Muscle of arm (tissue), 12 donors: Measurements from ENCODE around the gene NOL7. TPM values are rescaled to one million over a fixed set of nuclear protein-coding genes. Genes with fewer than 3 reads are reported as not detected.

Source experiments
- DNase-seq: peaks from one replicate; pipeline ENCODE4 v3.0.0-alpha.2; 2013
- polyA plus RNA-seq, 12 donors: library from polyadenylated mRNA; unstranded; fragments of 120-200 nt; gene quantifications; one replicate each; pipeline ENCODE4 v1.2.1, GENCODE V29; 2013; ENCODE audit not compliant: insufficient read length in 12 of 12

The NOL7 gene
- polyA plus RNA-seq, 12 donors, result 63.1 to 101 (median 67.0) TPM; not detected in 1

GRCh38 chr6:13590574-13591153, 24.5 kb upstream of the NOL7 start:
- no peak for DNase-seq

- no peak for DNase-seq
These were observed 23.8 kb upstream of the NOL7 start for GRCh38 chr6:13591205-13591921.

- no peak for DNase-seq
These were observed 22.0 kb upstream of the NOL7 start for GRCh38 chr6:13593103-13593502.

GRCh38 chr6:13593720-13594119, 21.4 kb upstream of the NOL7 start:
- no peak for DNase-seq

GRCh38 chr6:13597073-13597472, 18.1 kb upstream of the NOL7 start:
- no peak for DNase-seq

- DNase-seq, result no peak
These were observed 15.1 kb upstream of the NOL7 start for GRCh38 chr6:13600036-13600435.

- no peak for DNase-seq
These were observed 11.0 kb upstream of the NOL7 start for GRCh38 chr6:13604135-13604534.

GRCh38 chr6:13604546-13605416, 10.4 kb upstream of the NOL7 start:
- no peak for DNase-seq

GRCh38 chr6:13605634-13606033, 9.5 kb upstream of the NOL7 start:
- DNase-seq, result no peak

- DNase-seq, result no peak
These were observed 3.4 kb upstream of the NOL7 start for GRCh38 chr6:13611715-13612114.

GRCh38 chr6:13613029-13613594, 2.0 kb upstream of the NOL7 start:
- no peak for DNase-seq

GRCh38 chr6:13614126-13614925, 809 bp upstream of the NOL7 start:
- no peak for DNase-seq

GRCh38 chr6:13615792-13616120, 621 bp downstream of the NOL7 start:
- no peak for DNase-seq

GRCh38 chr6:13617066-13617465, 1.9 kb downstream of the NOL7 start:
- DNase-seq, result no peak

GRCh38 chr6:13624871-13625288, 9.7 kb downstream of the NOL7 start:
- no peak for DNase-seq

- DNase-seq, result no peak
These were observed 14.5 kb downstream of the NOL7 start for GRCh38 chr6:13629459-13630116.

GRCh38 chr6:13630499-13630898, 15.4 kb downstream of the NOL7 start:
- no peak for DNase-seq

GRCh38 chr6:13633343-13633742, 18.2 kb downstream of the NOL7 start:
- no peak for DNase-seq

- DNase-seq, result no peak
These were observed 21.0 kb downstream of the NOL7 start for GRCh38 chr6:13635948-13636658.

GRCh38 chr6:13638014-13638413, 22.9 kb downstream of the NOL7 start:
- DNase-seq, result no peak

- no peak for DNase-seq
These were observed 23.5 kb downstream of the NOL7 start for GRCh38 chr6:13638626-13639025.
